DND-41 (cell line): Measurements from ENCODE around the gene MFAP3L.
A peak's percentile ranks its signal among the peaks of the same experiment; 100 is the strongest.

Source experiments
- EZH2 ChIP-seq: IDR thresholded peaks from 3 replicates; pipeline ENCODE4 v1.6.1; 2012; ENCODE audit warnings: borderline replicate concordance, low read depth, mild to moderate bottlenecking, moderate library complexity, low read length, inconsistent platforms; ENCODE audit not compliant: severe bottlenecking
- TF ChIP-seq, protein P1 (sequence below): IDR thresholded peaks from 2 replicates; pipeline ENCODE4 v1.5.1; 2012; ENCODE audit warnings: borderline replicate concordance, low read length, moderate library complexity, mild to moderate bottlenecking; ENCODE audit not compliant: poor library complexity, severe bottlenecking; ENCODE audit errors: extremely low read depth

DNA sequence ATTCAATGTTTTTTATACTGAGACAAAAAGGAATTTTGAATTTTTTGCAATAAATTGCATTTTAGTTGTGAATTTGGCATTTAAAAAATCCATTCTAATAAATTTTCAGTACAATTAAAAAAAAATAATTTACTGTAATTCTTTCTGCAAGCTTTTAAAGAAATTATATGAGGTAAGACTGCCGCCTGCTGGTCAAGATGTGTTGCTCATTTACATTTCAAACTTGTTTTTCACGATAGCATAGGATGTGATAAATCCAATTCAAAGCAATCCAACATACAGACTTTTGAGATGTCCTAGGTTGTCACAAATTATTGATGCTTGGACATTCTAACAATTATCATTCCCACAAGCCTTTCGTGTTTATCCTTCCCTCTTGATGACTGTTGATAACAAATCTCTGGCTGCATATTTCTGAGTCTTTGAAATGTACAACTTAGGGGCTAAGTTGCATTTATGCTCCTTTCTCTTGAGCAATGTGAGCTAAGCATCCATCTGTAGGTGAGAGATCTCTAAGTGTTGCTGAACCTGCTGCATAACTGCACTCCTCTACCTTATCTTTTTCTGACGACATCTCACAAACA, 21.7 kb upstream of the MFAP3L start:
- TF ChIP-seq, protein P1, sequence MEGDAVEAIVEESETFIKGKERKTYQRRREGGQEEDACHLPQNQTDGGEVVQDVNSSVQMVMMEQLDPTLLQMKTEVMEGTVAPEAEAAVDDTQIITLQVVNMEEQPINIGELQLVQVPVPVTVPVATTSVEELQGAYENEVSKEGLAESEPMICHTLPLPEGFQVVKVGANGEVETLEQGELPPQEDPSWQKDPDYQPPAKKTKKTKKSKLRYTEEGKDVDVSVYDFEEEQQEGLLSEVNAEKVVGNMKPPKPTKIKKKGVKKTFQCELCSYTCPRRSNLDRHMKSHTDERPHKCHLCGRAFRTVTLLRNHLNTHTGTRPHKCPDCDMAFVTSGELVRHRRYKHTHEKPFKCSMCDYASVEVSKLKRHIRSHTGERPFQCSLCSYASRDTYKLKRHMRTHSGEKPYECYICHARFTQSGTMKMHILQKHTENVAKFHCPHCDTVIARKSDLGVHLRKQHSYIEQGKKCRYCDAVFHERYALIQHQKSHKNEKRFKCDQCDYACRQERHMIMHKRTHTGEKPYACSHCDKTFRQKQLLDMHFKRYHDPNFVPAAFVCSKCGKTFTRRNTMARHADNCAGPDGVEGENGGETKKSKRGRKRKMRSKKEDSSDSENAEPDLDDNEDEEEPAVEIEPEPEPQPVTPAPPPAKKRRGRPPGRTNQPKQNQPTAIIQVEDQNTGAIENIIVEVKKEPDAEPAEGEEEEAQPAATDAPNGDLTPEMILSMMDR, result peak; percentile 76
- no peak for TF ChIP-seq EZH2
